Trophoblast cell (in vitro differentiated cells and primary cell): ENCODE measurements around the gene TGFBRAP1.

Experiments
- DNase-seq, 2 donors: peaks; one replicate each; pipeline ENCODE4 v3.0.0-alpha.2; 2016
- H2AFZ ChIP-seq: 2 replicates; pipeline ENCODE4 v1.6.1; 2013; ENCODE audit warnings: low read length, moderate library complexity, mild to moderate bottlenecking; ENCODE audit not compliant: insufficient read depth, poor library complexity
- H2AK5ac ChIP-seq: 2 replicates; pipeline ENCODE4 v1.6.1; 2013; ENCODE audit warnings: mild to moderate bottlenecking, low read length
- H2BK120ac ChIP-seq: 2 replicates; pipeline ENCODE4 v1.6.1; 2013; ENCODE audit warnings: low read length, mild to moderate bottlenecking, moderate library complexity; ENCODE audit not compliant: insufficient read depth, poor library complexity
- H2BK12ac ChIP-seq: 2 replicates; pipeline ENCODE4 v1.6.1; 2013; ENCODE audit warnings: mild to moderate bottlenecking, low read length, moderate library complexity
- H2BK5ac ChIP-seq: 2 replicates; pipeline ENCODE4 v1.6.1; 2013; ENCODE audit warnings: low read length, low read depth, moderate library complexity, mild to moderate bottlenecking; ENCODE audit not compliant: poor library complexity
- H3K14ac ChIP-seq: 2 replicates; pipeline ENCODE4 v1.6.1; 2013; ENCODE audit warnings: mild to moderate bottlenecking, low read length
- H3K18ac ChIP-seq: 2 replicates; pipeline ENCODE4 v1.6.1; 2013; ENCODE audit warnings: mild to moderate bottlenecking, low read length
- H3K23ac ChIP-seq: 2 replicates; pipeline ENCODE4 v1.6.1; 2013; ENCODE audit warnings: low read length
- H3K27ac ChIP-seq: 2 replicates; pipeline ENCODE4 v1.5.1; 2013; ENCODE audit warnings: low read depth, mild to moderate bottlenecking, inconsistent platforms, low read length, moderate library complexity
- H3K27me3 ChIP-seq: 2 replicates; pipeline ENCODE4 v1.6.1; 2013; ENCODE audit warnings: inconsistent platforms, mild to moderate bottlenecking, low read length, moderate library complexity; ENCODE audit not compliant: insufficient read depth
- H3K36me3 ChIP-seq, 2 experiments: 1 replicate in 1 of 2; 2 replicates in 1 of 2; pipeline ENCODE4 v1.6.1; 2013; ENCODE audit warnings: low read length in 2 of 2, mild to moderate bottlenecking in 2 of 2, moderate library complexity in 1 of 2; ENCODE audit not compliant: insufficient read depth in 2 of 2, control insufficient read depth in 1 of 2
- H3K4ac ChIP-seq: 2 replicates; pipeline ENCODE4 v1.6.1; 2013; ENCODE audit warnings: low read depth, mild to moderate bottlenecking, low read length, moderate library complexity
- H3K4me1 ChIP-seq, 2 experiments: 1 replicate in 1 of 2; 2 replicates in 1 of 2; pipeline ENCODE4 v1.6.1; 2013; ENCODE audit warnings: low read length in 2 of 2, mild to moderate bottlenecking in 2 of 2, moderate library complexity in 1 of 2; ENCODE audit not compliant: insufficient read depth in 2 of 2, control insufficient read depth in 1 of 2
- H3K4me2 ChIP-seq: 2 replicates; pipeline ENCODE4 v1.6.1; 2013; ENCODE audit warnings: inconsistent platforms, mild to moderate bottlenecking, low read length, moderate library complexity
- H3K4me3 ChIP-seq: 2 replicates; pipeline ENCODE4 v1.5.1; 2013; ENCODE audit warnings: mild to moderate bottlenecking, low read depth, low read length, inconsistent platforms
- H3K79me1 ChIP-seq: one replicate; pipeline ENCODE4 v1.6.1; 2013; ENCODE audit warnings: low read length
- H3K79me2 ChIP-seq: 2 replicates; pipeline ENCODE4 v1.6.1; 2013; ENCODE audit warnings: low read length, mild to moderate bottlenecking; ENCODE audit not compliant: control insufficient read depth, insufficient read depth, poor library complexity
- H3K9ac ChIP-seq: 2 replicates; pipeline ENCODE4 v1.6.1; 2013; ENCODE audit warnings: mild to moderate bottlenecking, low read length
- H3K9me3 ChIP-seq: 2 replicates; pipeline ENCODE4 v1.6.1; 2013; ENCODE audit warnings: low read depth, mild to moderate bottlenecking, control low read depth, inconsistent platforms, low read length; ENCODE audit not compliant: insufficient read depth
- H4K12ac ChIP-seq: 2 replicates; pipeline ENCODE4 v1.6.1; 2013; ENCODE audit warnings: low read depth, mild to moderate bottlenecking, low read length, moderate library complexity
- H4K8ac ChIP-seq: 2 replicates; pipeline ENCODE4 v1.6.1; 2013; ENCODE audit warnings: low read depth, mild to moderate bottlenecking, low read length, moderate library complexity
- H4K91ac ChIP-seq: one replicate; pipeline ENCODE4 v1.6.1; 2013; ENCODE audit warnings: low read depth, mild to moderate bottlenecking, low read length, moderate library complexity
- WGBS: extraction: QIAGEN DNeasy Blood & Tissue Kit; methylation state at CpG from one replicate; pipeline ENCODE4 v1.1.7; 2013; ENCODE audit warnings: missing lambda C conversion rate; ENCODE audit not compliant: insufficient read length, insufficient coverage; ENCODE audit errors: extremely low coverage; 5-methylcytosine and 5-hydroxymethylcytosine counted together

The TGFBRAP1 gene

GRCh38 chr2:105262651-105263091, 66.9 kb downstream of the TGFBRAP1 start:
- no peak overlapping the region for H3K4me3 ChIP-seq
- H3K27me3 ChIP-seq, result no peaks in the 10 kb centered on the region
- peaks cover 3 to 16% of the 10 kb centered on the region in 2 experiments for H3K4me1 ChIP-seq
- no peak overlapping the region for H4K91ac ChIP-seq
- H3K36me3 ChIP-seq, result peaks cover 13 to 17% of the 10 kb centered on the region in 2 experiments
- no peak overlapping the region for H3K23ac ChIP-seq
- no peak overlapping the region for H3K18ac ChIP-seq
- no peaks in the 10 kb centered on the region for H3K79me2 ChIP-seq
- H3K79me1 ChIP-seq, result peaks cover 19% of the 10 kb centered on the region
- WGBS, result no CpG with 5 or more reads among the region's 10 CpGs
- no peak overlapping the region for H3K14ac ChIP-seq
- H3K9me3 ChIP-seq, result no peaks in the 10 kb centered on the region
- H2AK5ac ChIP-seq, result no peak overlapping the region
- no peak overlapping the region for H3K4me2 ChIP-seq
- no peak overlapping the region for H4K12ac ChIP-seq
- DNase-seq, result no peak
- H2BK120ac ChIP-seq, result no peak overlapping the region
- no peak overlapping the region for H2BK5ac ChIP-seq
- H2BK12ac ChIP-seq, result no peak overlapping the region
- H3K27ac ChIP-seq, result no peak overlapping the region
- no peak overlapping the region for H2AFZ ChIP-seq
- no peak overlapping the region for H3K4ac ChIP-seq
- no peak overlapping the region for H3K9ac ChIP-seq
- no peak overlapping the region for H4K8ac ChIP-seq

DNA sequence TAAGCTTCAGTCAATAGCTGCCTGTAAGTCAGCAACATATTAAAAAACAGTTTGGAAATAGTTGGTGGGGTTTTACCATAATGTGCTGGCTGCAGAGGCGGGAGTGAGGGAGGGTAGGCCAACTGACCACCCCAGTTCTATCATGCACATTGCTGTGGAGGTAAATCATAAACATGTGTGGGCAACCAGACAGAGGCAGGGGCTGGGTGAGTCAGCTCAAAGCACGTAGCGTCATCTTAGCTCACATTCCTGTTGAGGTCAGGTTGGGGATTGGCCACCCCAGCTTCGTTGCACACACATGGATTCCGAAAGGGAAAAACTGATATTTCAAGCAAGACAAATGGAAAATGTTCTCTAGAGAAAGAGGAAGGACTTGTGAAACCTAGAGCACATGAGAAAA, 68.5 kb downstream of the TGFBRAP1 start:
- peak; percentile 56 to 67 for DNase-seq
- no peak overlapping the region for H3K23ac ChIP-seq
- no peak overlapping the region for H3K18ac ChIP-seq
- no peak overlapping the region for H4K12ac ChIP-seq
- peaks cover 6 to 21% of the 10 kb centered on the region in 2 experiments for H3K4me1 ChIP-seq
- peak overlapping the region; percentile 21 for H3K14ac ChIP-seq
- peak overlapping the region; percentile 48 for H3K27ac ChIP-seq
- H2AFZ ChIP-seq, result no peak overlapping the region
- no peak overlapping the region for H2BK5ac ChIP-seq
- peaks cover 1 to 5% of the 10 kb centered on the region in 2 experiments for H3K36me3 ChIP-seq
- peak overlapping the region; percentile 36 for H4K91ac ChIP-seq
- H2AK5ac ChIP-seq, result no peak overlapping the region
- H4K8ac ChIP-seq, result peak overlapping the region; percentile 42
- H2BK12ac ChIP-seq, result peak overlapping the region; percentile 33
- peaks cover 27% of the 10 kb centered on the region for H3K79me1 ChIP-seq
- no peak overlapping the region for H3K4me2 ChIP-seq
- WGBS, result no CpG with 5 or more reads among the region's 5 CpGs
- H3K9ac ChIP-seq, result no peak overlapping the region
- H3K27me3 ChIP-seq, result no peaks in the 10 kb centered on the region
- peak overlapping the region; percentile 35 for H2BK120ac ChIP-seq
- H3K4ac ChIP-seq, result no peak overlapping the region
- no peaks in the 10 kb centered on the region for H3K9me3 ChIP-seq
- no peaks in the 10 kb centered on the region for H3K79me2 ChIP-seq
- H3K4me3 ChIP-seq, result no peak overlapping the region

DNA sequence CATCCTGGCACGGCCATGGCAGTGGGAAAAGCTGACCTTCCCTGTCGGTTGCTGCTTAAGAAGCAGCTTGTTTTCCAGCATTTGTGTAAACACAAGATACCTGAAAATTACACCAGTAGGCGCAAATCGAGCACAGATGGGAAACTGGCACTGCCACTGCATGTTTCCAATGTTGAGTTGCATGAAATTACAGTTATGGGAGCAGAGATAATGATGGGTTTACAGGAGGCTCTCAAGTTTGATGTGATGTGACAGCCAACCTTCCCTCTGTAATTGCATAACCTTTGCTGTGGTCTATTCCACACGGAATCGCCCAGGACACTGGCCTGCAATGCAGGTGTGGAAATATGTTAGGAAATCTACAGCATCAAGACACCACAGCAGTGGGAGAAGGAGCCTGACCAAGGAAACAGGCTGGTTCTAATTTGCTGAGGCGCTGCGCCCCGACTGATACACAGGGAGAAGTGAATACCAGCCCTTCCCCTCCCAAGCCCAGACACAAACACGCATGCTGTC, 70.6 kb downstream of the TGFBRAP1 start:
- Histone ChIP-seq H3K14ac (peak overlapping the region; percentile 20), H4K91ac (peak overlapping the region; percentile 28), H3K79me2 (peaks cover 5% of the 10 kb centered on the region), H3K23ac (no peak overlapping the region), H3K36me3 (no peaks in the 10 kb centered on the region), H3K18ac (no peak overlapping the region), H3K79me1 (peaks cover 45% of the 10 kb centered on the region), H2AFZ (no peak overlapping the region), H3K9ac (no peak overlapping the region), H3K27ac (no peak overlapping the region), H3K4me1 (peaks cover 23 to 35% of the 10 kb centered on the region in 2 experiments), H3K9me3 (no peaks in the 10 kb centered on the region), H2BK120ac (peak overlapping the region; percentile 52), H4K8ac (no peak overlapping the region), H4K12ac (no peak overlapping the region), H3K4ac (no peak overlapping the region), H2BK5ac (no peak overlapping the region), H2BK12ac (peak overlapping the region; percentile 10), H2AK5ac (no peak overlapping the region), H3K4me3 (no peak overlapping the region), H3K4me2 (no peak overlapping the region), H3K27me3 (no peaks in the 10 kb centered on the region)
- no CpG with 5 or more reads among the region's 10 CpGs for WGBS
- DNase-seq, result no peak

DNA sequence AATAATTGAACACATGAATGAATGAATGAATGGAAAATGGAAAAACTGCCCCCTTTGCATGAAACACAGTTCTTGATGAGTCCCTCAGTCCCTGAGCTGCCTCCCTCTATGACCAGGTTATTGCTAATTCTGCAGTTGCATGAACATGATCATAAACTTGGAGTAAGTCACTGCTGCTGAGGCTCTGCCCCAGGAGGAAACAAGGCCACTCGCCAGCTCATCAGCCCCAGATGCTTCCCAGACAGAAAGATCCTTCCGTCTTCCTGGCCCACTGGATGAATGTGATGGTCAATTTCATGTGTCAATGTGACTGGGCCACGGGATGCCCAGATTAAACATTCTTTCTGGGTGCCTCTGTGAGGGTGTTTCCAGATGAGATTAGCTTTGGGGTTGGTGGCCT, 71.6 kb downstream of the TGFBRAP1 start:
- peaks cover 45% of the 10 kb centered on the region for H3K79me1 ChIP-seq
- no peak overlapping the region for H4K12ac ChIP-seq
- H2AFZ ChIP-seq, result no peak overlapping the region
- H3K4ac ChIP-seq, result no peak overlapping the region
- WGBS, result no CpG with 5 or more reads among the region's 3 CpGs
- peak overlapping the region; percentile 65 for H2BK120ac ChIP-seq
- H2BK5ac ChIP-seq, result peak overlapping the region; percentile 70
- no peak for DNase-seq
- no peak overlapping the region for H3K4me2 ChIP-seq
- H3K79me2 ChIP-seq, result peaks cover 5% of the 10 kb centered on the region
- no peak overlapping the region for H3K4me3 ChIP-seq
- no peak overlapping the region for H3K27ac ChIP-seq
- H3K14ac ChIP-seq, result peak overlapping the region; percentile 62
- peaks cover 23 to 35% of the 10 kb centered on the region in 2 experiments for H3K4me1 ChIP-seq
- peak overlapping the region; percentile 51 for H2AK5ac ChIP-seq
- no peaks in the 10 kb centered on the region for H3K36me3 ChIP-seq
- H3K23ac ChIP-seq, result no peak overlapping the region
- peak overlapping the region; percentile 99 for H2BK12ac ChIP-seq
- H3K18ac ChIP-seq, result peak overlapping the region; percentile 82
- no peak overlapping the region for H3K9ac ChIP-seq
- peak overlapping the region; percentile 67 for H4K8ac ChIP-seq
- H3K9me3 ChIP-seq, result no peaks in the 10 kb centered on the region
- H4K91ac ChIP-seq, result peak overlapping the region; percentile 91
- no peaks in the 10 kb centered on the region for H3K27me3 ChIP-seq
